ENCODE results near the gene IGSF8. TPM values are rescaled to one million over a fixed set of nuclear protein-coding genes. Genes with fewer than 3 reads are reported as not detected.

Gene IGSF8
- polyA plus RNA-seq, 1 donor from 2014 or later: 35.4 TPM

Other genes with a start within 250 kb of the IGSF8 start
- gene VSIG8, start 236.0 kb downstream of the IGSF8 start, polyA plus RNA-seq: not detected
- 1.2 TPM for gene CFAP45, start 198.5 kb downstream of the IGSF8 start, polyA plus RNA-seq
- gene TAGLN2, start 173.1 kb downstream of the IGSF8 start, polyA plus RNA-seq: 1,399 TPM
- 0.08 TPM for gene IGSF9, start 153.0 kb downstream of the IGSF8 start, polyA plus RNA-seq
- gene SLAMF9, start 144.4 kb downstream of the IGSF8 start, polyA plus RNA-seq: not detected
- gene PIGM, start 66.6 kb downstream of the IGSF8 start, polyA plus RNA-seq: 1.9 TPM
- not detected for gene KCNJ10, start 28.5 kb downstream of the IGSF8 start, polyA plus RNA-seq
- not detected for gene KCNJ9, start 17.1 kb downstream of the IGSF8 start, polyA plus RNA-seq
- not detected for gene ATP1A2, start 17.1 kb upstream of the IGSF8 start, polyA plus RNA-seq
- gene ATP1A4, start 53.0 kb upstream of the IGSF8 start, polyA plus RNA-seq: not detected
- gene CASQ1, start 92.0 kb upstream of the IGSF8 start, polyA plus RNA-seq: not detected
- 19.4 TPM for gene PEA15, start 106.8 kb upstream of the IGSF8 start, polyA plus RNA-seq
- 57.8 TPM for gene DCAF8, start 163.9 kb upstream of the IGSF8 start, polyA plus RNA-seq
- 37.8 TPM for gene PEX19, start 186.5 kb upstream of the IGSF8 start, polyA plus RNA-seq
- 90.2 TPM for gene COPA, start 244.6 kb upstream of the IGSF8 start, polyA plus RNA-seq
- gene NCSTN, start 244.8 kb upstream of the IGSF8 start, polyA plus RNA-seq: 66.0 TPM

Data from IgD-negative memory B cell (primary cell).